ENCODE results near the gene NFYA.
"Not testable (repeated sequence)": the region's sequence is repeated elsewhere in the genome, so short reads cannot be mapped to it uniquely, and the experiment has no call there.

NFYA gene

DNA sequence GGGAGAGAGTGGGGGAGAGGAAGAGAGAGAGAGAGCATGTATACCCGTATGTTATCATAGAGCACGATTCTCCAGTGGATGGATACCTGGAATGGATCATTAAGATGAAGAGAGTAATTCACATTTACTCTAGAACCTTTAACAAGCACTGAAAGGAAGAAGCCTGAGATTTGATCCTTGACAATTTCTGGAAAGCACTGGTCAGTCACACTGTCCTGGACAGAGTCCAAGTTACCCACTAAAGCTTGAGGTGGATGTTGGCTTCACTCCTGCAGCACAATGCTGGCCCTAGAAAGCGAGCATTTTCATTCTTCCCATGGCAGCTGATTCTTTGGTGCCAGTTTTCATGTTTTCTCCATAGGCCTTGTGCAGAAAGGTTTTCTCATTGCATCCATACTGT, 25.6 kb downstream of the NFYA start:
- peaks cover 35% of the 10 kb centered on the region for H3K36me3 ChIP-seq (ENCODE audit: control insufficient read depth, insufficient read depth, low read length)
- H3K9me3 ChIP-seq (ENCODE audit: control insufficient read depth, insufficient read depth, low read length), result no peaks in the 10 kb centered on the region
- H3K4me3 ChIP-seq (ENCODE audit: low read depth, low read length), result no peak overlapping the region

DNA sequence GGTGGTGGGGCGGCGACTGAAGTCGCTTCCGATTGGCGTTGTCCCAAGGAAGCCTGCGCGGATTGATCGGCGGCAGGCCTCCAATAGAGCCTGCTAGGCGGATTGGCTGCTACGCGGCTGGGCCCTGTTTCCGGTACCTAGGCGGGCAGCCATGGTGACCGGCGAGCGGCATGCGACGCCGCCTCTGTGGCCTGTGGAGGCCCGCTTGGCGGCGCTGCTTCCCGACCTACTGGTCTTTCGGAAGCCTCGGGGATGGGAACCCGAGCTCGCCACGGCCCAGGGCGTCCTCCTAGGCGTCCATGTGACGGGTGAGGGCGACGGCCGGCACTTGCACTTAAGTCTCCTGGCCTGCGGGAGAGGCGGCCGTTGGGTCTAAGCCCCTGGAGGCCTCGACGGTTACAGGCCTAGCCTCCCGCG, 28.1 kb downstream of the NFYA start:
- Histone ChIP-seq H3K4me1 (ENCODE audit: control insufficient read depth, insufficient read depth, low read length) (no peaks in the 10 kb centered on the region), H3K27me3 (ENCODE audit: control insufficient read depth, insufficient read depth, low read length) (no peaks in the 10 kb centered on the region), H3K36me3 (ENCODE audit: control insufficient read depth, insufficient read depth, low read length) (peaks cover 21% of the 10 kb centered on the region), H3K9me3 (ENCODE audit: control insufficient read depth, insufficient read depth, low read length) (no peaks in the 10 kb centered on the region), H3K4me3 (ENCODE audit: low read depth, low read length) (no peak overlapping the region), H3K9ac (ENCODE audit: low read depth, low read length) (no peak overlapping the region)

More for the DNA sequence above, 25.6 kb downstream of the NFYA start:
- H3K27me3 ChIP-seq (ENCODE audit: control insufficient read depth, insufficient read depth, low read length), result no peaks in the 10 kb centered on the region
- no peaks in the 10 kb centered on the region for H3K4me1 ChIP-seq (ENCODE audit: control insufficient read depth, insufficient read depth, low read length)
- H3K9ac ChIP-seq (ENCODE audit: low read depth, low read length), result no peak overlapping the region

DNA sequence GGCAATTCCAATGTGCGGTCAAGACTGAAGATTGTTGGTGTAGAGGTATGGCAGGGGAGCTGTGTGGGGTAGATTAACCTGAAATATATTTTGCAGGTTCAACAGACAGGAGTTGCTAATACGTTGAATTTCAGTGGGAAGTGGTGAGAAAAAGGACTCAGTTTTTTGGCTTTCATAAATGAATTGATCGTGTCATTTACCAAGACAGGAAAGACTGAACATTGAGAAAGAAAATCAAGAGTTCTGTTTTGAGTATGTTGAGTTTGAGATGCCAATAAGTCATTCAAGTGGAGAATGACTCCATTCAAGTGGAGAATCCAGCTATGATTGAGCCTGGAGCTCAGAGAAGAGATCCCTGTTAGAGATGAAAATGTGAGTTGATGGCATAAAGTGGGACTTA, 31.1 kb downstream of the NFYA start:
- H3K4me3 ChIP-seq (ENCODE audit: low read depth, low read length), result no peak overlapping the region
- no peaks in the 10 kb centered on the region for H3K27me3 ChIP-seq (ENCODE audit: control insufficient read depth, insufficient read depth, low read length)
- no peaks in the 10 kb centered on the region for H3K9me3 ChIP-seq (ENCODE audit: control insufficient read depth, insufficient read depth, low read length)
- no peaks in the 10 kb centered on the region for H3K4me1 ChIP-seq (ENCODE audit: control insufficient read depth, insufficient read depth, low read length)
- H3K36me3 ChIP-seq (ENCODE audit: control insufficient read depth, insufficient read depth, low read length), result no peaks in the 10 kb centered on the region
- no peak overlapping the region for H3K9ac ChIP-seq (ENCODE audit: low read depth, low read length)

DNA sequence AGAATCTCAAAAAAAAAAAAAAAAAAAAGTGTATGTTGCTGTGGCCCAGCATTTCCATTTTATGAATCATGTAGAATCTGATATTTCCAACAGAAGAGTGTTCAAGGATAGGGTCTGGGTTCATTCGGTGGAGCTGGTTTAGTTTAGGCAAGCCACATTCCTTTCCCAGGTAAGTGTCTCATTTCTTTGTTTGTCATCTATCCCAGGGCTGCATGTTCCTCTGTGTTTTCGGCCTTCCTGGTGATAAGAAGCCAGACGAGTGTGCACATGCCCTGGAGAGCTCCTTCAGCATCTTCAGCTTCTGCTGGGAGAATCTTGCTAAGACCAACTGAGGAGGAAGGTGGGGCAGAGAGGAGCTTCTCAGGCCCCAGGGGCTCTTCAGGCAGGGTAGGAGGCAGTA, 38.2 kb downstream of the NFYA start:
- H3K36me3 ChIP-seq (ENCODE audit: control insufficient read depth, insufficient read depth, low read length), result no peaks in the 10 kb centered on the region
- H3K4me1 ChIP-seq (ENCODE audit: control insufficient read depth, insufficient read depth, low read length), result no peaks in the 10 kb centered on the region
- no peak overlapping the region for H3K9ac ChIP-seq (ENCODE audit: low read depth, low read length)
- H3K27me3 ChIP-seq (ENCODE audit: control insufficient read depth, insufficient read depth, low read length), result no peaks in the 10 kb centered on the region
- H3K9me3 ChIP-seq (ENCODE audit: control insufficient read depth, insufficient read depth, low read length), result no peaks in the 10 kb centered on the region
- no peak overlapping the region for H3K4me3 ChIP-seq (ENCODE audit: low read depth, low read length)

DNA sequence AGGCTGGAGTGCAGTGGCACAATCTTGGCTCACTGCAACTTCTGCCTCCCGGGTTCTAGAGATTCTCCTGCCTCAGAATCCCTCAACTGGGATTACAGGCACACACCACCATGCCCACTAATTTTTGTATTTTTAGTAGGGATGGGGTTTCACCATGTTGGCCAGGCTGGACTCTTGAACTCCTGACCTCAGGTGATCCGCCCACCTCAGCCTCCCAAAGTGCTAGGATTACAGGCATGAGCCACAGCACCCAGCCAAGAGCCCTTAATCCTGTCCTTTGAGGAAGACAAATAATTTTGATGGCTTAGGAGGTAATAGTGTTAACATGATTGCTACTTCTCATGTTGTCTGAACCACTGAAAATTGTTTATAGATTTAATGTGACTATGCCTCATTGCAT, 42.3 kb downstream of the NFYA start:
- H3K4me1 ChIP-seq (ENCODE audit: control insufficient read depth, insufficient read depth, low read length); H3K9me3 ChIP-seq (ENCODE audit: control insufficient read depth, insufficient read depth, low read length); H3K36me3 ChIP-seq (ENCODE audit: control insufficient read depth, insufficient read depth, low read length); H3K4me3 ChIP-seq (ENCODE audit: low read depth, low read length); H3K27me3 ChIP-seq (ENCODE audit: control insufficient read depth, insufficient read depth, low read length); H3K9ac ChIP-seq (ENCODE audit: low read depth, low read length): not testable (repeated sequence)

DNA sequence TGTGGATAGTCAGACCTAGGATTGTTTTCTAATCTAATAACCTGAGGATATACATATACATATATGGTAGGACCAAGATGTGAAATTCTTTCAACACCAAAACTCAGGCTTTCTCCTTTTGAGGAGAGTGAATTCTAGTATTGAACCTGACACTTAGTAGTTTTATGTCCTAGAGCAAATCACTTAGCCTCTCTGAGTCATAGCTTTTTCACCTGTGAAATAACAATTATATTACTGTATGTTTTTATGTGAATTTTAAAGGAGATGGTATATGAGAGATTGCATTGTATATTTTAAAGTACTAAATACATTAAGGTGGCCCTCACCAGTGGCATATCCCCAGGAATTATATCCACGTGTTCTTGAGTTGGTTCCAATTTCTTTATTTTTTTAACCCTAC, 46.7 kb downstream of the NFYA start:
- Histone ChIP-seq H3K9ac (ENCODE audit: low read depth, low read length) (no peak overlapping the region), H3K9me3 (ENCODE audit: control insufficient read depth, insufficient read depth, low read length) (no peaks in the 10 kb centered on the region), H3K36me3 (ENCODE audit: control insufficient read depth, insufficient read depth, low read length) (no peaks in the 10 kb centered on the region), H3K27me3 (ENCODE audit: control insufficient read depth, insufficient read depth, low read length) (no peaks in the 10 kb centered on the region), H3K4me1 (ENCODE audit: control insufficient read depth, insufficient read depth, low read length) (no peaks in the 10 kb centered on the region), H3K4me3 (ENCODE audit: low read depth, low read length) (no peak overlapping the region)

DNA sequence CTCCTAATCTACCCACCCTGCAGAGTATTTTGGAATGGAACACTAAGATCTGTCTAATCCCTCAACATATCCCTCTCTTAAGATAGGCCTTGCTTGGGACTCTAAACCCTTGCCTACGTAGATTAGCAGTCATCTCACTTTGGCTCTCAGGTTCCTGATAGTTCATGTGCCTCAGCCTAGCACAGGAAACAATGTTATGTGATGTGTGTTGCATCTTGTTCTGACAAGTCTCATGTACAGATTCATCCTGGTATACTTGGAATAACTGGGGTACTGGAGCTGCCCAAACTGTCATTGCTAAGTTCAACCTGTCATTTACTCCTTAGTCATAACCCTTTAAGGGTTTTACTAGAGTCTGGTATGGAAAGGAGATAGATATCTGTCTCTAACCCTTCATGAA, 47.3 kb downstream of the NFYA start:
- H3K36me3 ChIP-seq (ENCODE audit: control insufficient read depth, insufficient read depth, low read length), result no peaks in the 10 kb centered on the region
- no peak overlapping the region for H3K9ac ChIP-seq (ENCODE audit: low read depth, low read length)
- no peaks in the 10 kb centered on the region for H3K4me1 ChIP-seq (ENCODE audit: control insufficient read depth, insufficient read depth, low read length)
- H3K27me3 ChIP-seq (ENCODE audit: control insufficient read depth, insufficient read depth, low read length), result no peaks in the 10 kb centered on the region
- no peak overlapping the region for H3K4me3 ChIP-seq (ENCODE audit: low read depth, low read length)
- H3K9me3 ChIP-seq (ENCODE audit: control insufficient read depth, insufficient read depth, low read length), result no peaks in the 10 kb centered on the region

DNA sequence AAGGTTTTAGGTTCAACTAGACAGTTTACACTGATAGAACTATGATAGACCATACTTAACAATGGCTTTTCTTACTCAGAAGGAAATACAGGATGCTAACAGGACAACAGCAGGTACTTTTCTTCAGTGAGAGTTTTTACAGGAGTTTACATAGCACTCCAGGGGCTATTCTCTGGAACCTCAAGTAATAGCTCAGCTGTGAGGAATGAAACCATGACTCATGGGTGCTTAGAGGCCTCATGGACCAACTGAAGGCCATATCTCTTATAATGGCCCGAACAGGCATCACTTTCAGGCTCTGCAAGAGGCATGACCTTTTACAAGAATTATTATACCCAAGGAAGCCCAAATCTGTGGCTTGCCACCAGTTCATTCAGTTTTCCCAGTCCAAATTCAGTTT, 49.6 kb downstream of the NFYA start:
- H3K4me1 ChIP-seq (ENCODE audit: control insufficient read depth, insufficient read depth, low read length), result no peaks in the 10 kb centered on the region
- H3K9me3 ChIP-seq (ENCODE audit: control insufficient read depth, insufficient read depth, low read length), result no peaks in the 10 kb centered on the region
- no peaks in the 10 kb centered on the region for H3K27me3 ChIP-seq (ENCODE audit: control insufficient read depth, insufficient read depth, low read length)
- no peaks in the 10 kb centered on the region for H3K36me3 ChIP-seq (ENCODE audit: control insufficient read depth, insufficient read depth, low read length)
- H3K9ac ChIP-seq (ENCODE audit: low read depth, low read length), result no peak overlapping the region
- H3K4me3 ChIP-seq (ENCODE audit: low read depth, low read length), result no peak overlapping the region

DNA sequence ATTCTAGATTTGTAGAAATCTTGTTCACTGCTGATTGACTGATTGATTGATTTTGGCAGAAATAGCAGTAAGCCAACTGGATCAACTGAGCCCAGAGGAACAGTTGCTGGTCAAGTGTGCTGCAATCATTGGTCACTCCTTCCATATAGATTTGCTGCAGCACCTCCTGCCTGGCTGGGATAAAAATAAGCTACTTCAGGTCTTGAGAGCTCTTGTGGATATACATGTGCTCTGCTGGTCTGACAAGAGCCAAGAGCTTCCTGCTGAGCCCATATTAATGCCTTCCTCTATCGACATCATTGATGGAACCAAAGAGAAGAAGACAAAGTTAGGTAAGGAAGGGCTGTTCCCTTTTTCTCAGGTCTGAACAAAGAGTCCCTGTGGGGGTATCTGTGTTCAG, 50.1 kb downstream of the NFYA start:
- H3K36me3 ChIP-seq (ENCODE audit: control insufficient read depth, insufficient read depth, low read length), result no peaks in the 10 kb centered on the region
- H3K27me3 ChIP-seq (ENCODE audit: control insufficient read depth, insufficient read depth, low read length), result no peaks in the 10 kb centered on the region
- H3K9ac ChIP-seq (ENCODE audit: low read depth, low read length), result no peak overlapping the region
- H3K4me3 ChIP-seq (ENCODE audit: low read depth, low read length), result no peak overlapping the region
- no peaks in the 10 kb centered on the region for H3K4me1 ChIP-seq (ENCODE audit: control insufficient read depth, insufficient read depth, low read length)
- no peaks in the 10 kb centered on the region for H3K9me3 ChIP-seq (ENCODE audit: control insufficient read depth, insufficient read depth, low read length)

DNA sequence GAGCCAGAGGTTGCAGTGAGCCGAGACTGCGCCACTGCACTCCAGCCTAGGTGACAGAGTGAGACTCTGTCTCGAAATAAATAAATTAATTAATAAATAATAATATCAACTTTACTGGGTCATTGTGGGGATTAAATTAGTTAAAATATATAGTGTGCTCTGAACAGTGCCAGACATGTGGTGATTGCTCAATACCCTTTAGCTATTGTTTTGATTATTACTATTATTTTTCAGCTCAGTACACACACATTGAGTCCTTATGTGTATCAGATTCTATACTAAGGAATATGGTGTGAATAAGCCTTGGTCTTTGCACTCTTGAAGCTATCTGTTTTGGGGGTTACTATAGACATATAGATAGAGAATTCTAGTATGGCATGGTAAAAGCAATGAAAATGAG, 52.5 kb downstream of the NFYA start:
- H3K9me3 ChIP-seq (ENCODE audit: control insufficient read depth, insufficient read depth, low read length), result no peaks in the 10 kb centered on the region
- no peak overlapping the region for H3K9ac ChIP-seq (ENCODE audit: low read depth, low read length)
- no peaks in the 10 kb centered on the region for H3K4me1 ChIP-seq (ENCODE audit: control insufficient read depth, insufficient read depth, low read length)
- H3K36me3 ChIP-seq (ENCODE audit: control insufficient read depth, insufficient read depth, low read length), result no peaks in the 10 kb centered on the region
- no peak overlapping the region for H3K4me3 ChIP-seq (ENCODE audit: low read depth, low read length)
- no peaks in the 10 kb centered on the region for H3K27me3 ChIP-seq (ENCODE audit: control insufficient read depth, insufficient read depth, low read length)

DNA sequence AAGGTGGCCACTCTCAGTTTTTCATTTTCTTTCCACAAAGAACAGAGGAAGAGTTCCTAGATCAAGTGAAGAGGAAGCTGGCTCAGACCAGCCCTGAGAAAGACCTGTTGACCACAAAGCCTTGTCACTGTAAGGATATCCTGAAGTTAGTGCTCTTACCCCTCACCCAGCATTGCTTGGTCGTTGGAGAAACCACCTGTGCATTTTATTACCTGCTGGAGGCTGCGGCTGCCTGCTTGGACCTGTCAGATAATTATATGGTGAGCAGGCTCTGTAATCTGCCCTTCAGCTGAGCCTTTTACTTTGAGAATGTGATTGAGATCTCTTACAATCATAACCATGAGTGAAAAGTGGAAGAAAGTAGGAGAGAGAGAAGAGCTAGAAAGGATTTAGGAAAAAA, 59.5 kb downstream of the NFYA start:
- Histone ChIP-seq H3K4me3 (ENCODE audit: low read depth, low read length) (no peak overlapping the region), H3K9me3 (ENCODE audit: control insufficient read depth, insufficient read depth, low read length) (no peaks in the 10 kb centered on the region), H3K36me3 (ENCODE audit: control insufficient read depth, insufficient read depth, low read length) (no peaks in the 10 kb centered on the region), H3K9ac (ENCODE audit: low read depth, low read length) (no peak overlapping the region), H3K4me1 (ENCODE audit: control insufficient read depth, insufficient read depth, low read length) (peaks cover 3% of the 10 kb centered on the region), H3K27me3 (ENCODE audit: control insufficient read depth, insufficient read depth, low read length) (no peaks in the 10 kb centered on the region)

DNA sequence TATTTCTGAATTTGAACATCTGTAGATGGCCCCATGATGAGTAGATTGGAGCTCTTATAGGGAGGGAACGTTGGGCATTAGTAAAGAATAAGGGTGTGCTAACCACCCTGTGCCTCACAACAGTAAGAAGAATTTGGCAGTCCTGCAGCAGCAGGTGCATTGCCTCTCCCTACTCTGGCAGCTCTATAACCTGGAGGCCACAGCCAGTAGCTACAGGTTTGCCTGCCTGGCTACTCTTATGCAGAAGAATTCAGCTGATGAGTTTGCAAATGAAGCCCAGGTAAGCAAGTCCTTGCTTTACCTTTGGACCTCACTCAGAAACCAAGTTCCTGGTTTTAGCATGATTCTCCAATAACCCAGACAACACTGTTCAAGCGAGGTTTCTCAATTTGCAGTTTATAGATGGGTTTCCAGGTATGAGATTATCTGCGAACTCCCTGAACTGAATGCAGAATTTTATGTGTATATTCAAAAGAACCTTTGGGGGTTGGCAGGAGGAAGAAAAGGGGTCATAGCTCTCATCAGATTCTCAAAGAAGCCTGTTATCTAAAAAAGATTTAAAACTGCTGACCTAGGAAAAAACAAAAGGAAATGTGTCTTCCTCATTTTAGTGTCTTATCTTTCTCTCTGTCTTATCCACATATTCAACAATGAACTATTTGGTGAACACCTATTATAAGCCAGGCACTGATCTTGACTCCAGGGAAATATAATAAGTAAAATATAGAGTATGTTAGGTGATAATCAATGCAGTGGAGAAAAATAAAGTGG, 62.5 kb downstream of the NFYA start:
- Histone ChIP-seq H3K4me3 (ENCODE audit: low read depth, low read length) (no peak overlapping the region), H3K27me3 (ENCODE audit: control insufficient read depth, insufficient read depth, low read length) (no peaks in the 10 kb centered on the region), H3K36me3 (ENCODE audit: control insufficient read depth, insufficient read depth, low read length) (no peaks in the 10 kb centered on the region), H3K9ac (ENCODE audit: low read depth, low read length) (no peak overlapping the region), H3K9me3 (ENCODE audit: control insufficient read depth, insufficient read depth, low read length) (no peaks in the 10 kb centered on the region), H3K4me1 (ENCODE audit: control insufficient read depth, insufficient read depth, low read length) (peaks cover 3% of the 10 kb centered on the region)

Measured in iPS-15b (cell line).